Hepatocyte (in vitro differentiated cells): Measurements from ENCODE around the gene PYROXD2.

ENCODE experiments used
- CTCF ChIP-seq: fragments of 200-600 bp; sonication (generic); IDR thresholded peaks from 2 replicates; pipeline ENCODE4 v1.5.1; 2016; ENCODE audit warnings: antibody characterized with exemption, mild to moderate bottlenecking; ENCODE audit not compliant: poor library complexity
- EZH2phosphoT487 ChIP-seq: fragments of 200-600 bp; sonication (generic); IDR thresholded peaks from one replicate; pipeline ENCODE4 v1.6.1; 2018; ENCODE audit warnings: antibody characterized with exemption, mild to moderate bottlenecking, low read depth, moderate library complexity; ENCODE audit not compliant: unreplicated experiment, severe bottlenecking

GRCh38 chr10:98388101-98388655 lies 26.8 kb downstream of the PYROXD2 start:
- no peak for TF ChIP-seq CTCF
- TF ChIP-seq EZH2phosphoT487: no peak
